HS-27A (cell line): ENCODE measurements around the gene RSPO4.
"Not testable (repeated sequence)": the region's sequence is repeated elsewhere in the genome, so short reads cannot be mapped to it uniquely, and the experiment has no call there.

Experiments used
- DNase-seq: peaks from one replicate; pipeline ENCODE4 v3.0.0-alpha.2; 2012; ENCODE audit warnings: low read depth, missing footprints

RSPO4 gene

GRCh38 chr20:1001911-1002681 lies at the start of gene RSPO4:
Gene RSPO4 (minus strand): TSS chr20:1002311. CDS start chr20:1002164, 147 bp downstream.
- DNase-seq = no peak

GRCh38 chr20:1050440-1050839 lies 48.3 kb upstream of the RSPO4 start:
- DNase-seq = no peak

GRCh38 chr20:1045860-1046418 lies 43.8 kb upstream of the RSPO4 start:
- no peak for DNase-seq

- DNase-seq = no peak
These were observed 39.8 kb upstream of the RSPO4 start for GRCh38 chr20:1041845-1042390.

- no peak for DNase-seq
These were observed 36.1 kb upstream of the RSPO4 start for GRCh38 chr20:1038205-1038604.

- no peak for DNase-seq
These were observed 34.9 kb upstream of the RSPO4 start for GRCh38 chr20:1037039-1037438.

- no peak for DNase-seq
These were observed 33.4 kb upstream of the RSPO4 start for GRCh38 chr20:1035466-1035865.

GRCh38 chr20:1034415-1034789 lies 32.3 kb upstream of the RSPO4 start:
- no peak for DNase-seq

GRCh38 chr20:1033751-1034414 lies 31.8 kb upstream of the RSPO4 start:
- DNase-seq = no peak

GRCh38 chr20:1029980-1030379 lies 27.9 kb upstream of the RSPO4 start:
- DNase-seq = no peak

GRCh38 chr20:1026214-1026613 lies 24.1 kb upstream of the RSPO4 start:
- not testable (repeated sequence) for DNase-seq

- no peak for DNase-seq
These were observed 20.8 kb upstream of the RSPO4 start for GRCh38 chr20:1022871-1023270.

- no peak for DNase-seq
These were observed 18.5 kb upstream of the RSPO4 start for GRCh38 chr20:1020614-1021013.

GRCh38 chr20:1019344-1019743 lies 17.2 kb upstream of the RSPO4 start:
- no peak for DNase-seq

- no peak for DNase-seq
These were observed 15.6 kb upstream of the RSPO4 start for GRCh38 chr20:1017677-1018076.

GRCh38 chr20:1015181-1015580 lies 13.1 kb upstream of the RSPO4 start:
- no peak for DNase-seq

GRCh38 chr20:1014471-1014870 lies 12.4 kb upstream of the RSPO4 start:
- DNase-seq = no peak

GRCh38 chr20:1013566-1014340 lies 11.6 kb upstream of the RSPO4 start:
- DNase-seq = no peak

- no peak for DNase-seq
These were observed 10.5 kb upstream of the RSPO4 start for GRCh38 chr20:1012359-1013168.

GRCh38 chr20:1010659-1011058 lies 8.5 kb upstream of the RSPO4 start:
- no peak for DNase-seq

GRCh38 chr20:1005452-1006027 lies 3.4 kb upstream of the RSPO4 start:
- no peak for DNase-seq
